ENCODE data around the gene PAFAH1B1. TPM values are rescaled to one million over a fixed set of nuclear protein-coding genes. Genes with fewer than 3 reads are reported as not detected.

Gene PAFAH1B1
- total RNA-seq, 4 donors from 2014 or later: 86.5 to 119 (median 102) TPM

DNA sequence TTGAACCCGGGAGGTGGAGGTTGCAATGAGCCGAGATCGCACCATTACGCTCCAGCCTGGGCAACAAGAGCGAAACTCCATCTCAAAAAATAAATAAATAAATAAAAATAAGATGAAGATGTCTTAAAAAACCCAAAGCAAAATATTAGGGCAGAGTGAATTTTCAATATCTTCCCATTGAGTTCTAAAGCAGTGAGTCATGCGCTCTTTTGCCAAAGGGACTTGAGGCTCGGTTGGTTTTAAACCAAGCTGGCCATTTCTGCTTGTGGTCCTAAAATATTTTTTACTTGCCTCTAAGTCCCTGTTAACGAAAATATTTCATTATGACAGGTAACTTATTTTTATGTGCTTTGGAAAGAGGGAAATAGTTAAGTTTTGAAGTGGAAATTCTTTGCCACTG lies 4.7 kb downstream of the PAFAH1B1 start:
- Histone ChIP-seq H3K4me1 (peaks cover 68 to 84% (median 82%) of the 10 kb centered on the region in 4 donors), H3K9me3 (no peaks in the 10 kb centered on the region), H3K27ac (replicated peaks in 1 of 4) (peak overlapping the region in 3 of 4 donors; percentile 13 to 42 (median 34)), H3K4me3 (no peak overlapping the region), H3K27me3 (no peaks in the 10 kb centered on the region), H3K36me3 (no peaks in the 10 kb centered on the region)
- no peak for TF ChIP-seq POLR2A (IDR thresholded peaks at IDR 0.05; ENCODE audit: low read depth)
- TF ChIP-seq EP300 (IDR thresholded peaks at IDR 0.05): no peak
- TF ChIP-seq CTCF (IDR thresholded peaks at IDR 0.05): no peak
- TF ChIP-seq POLR2AphosphoS5 (IDR thresholded peaks at IDR 0.05): no peak
- WGBS: 74% methylated on average over 8 of the region's 8 CpGs
- no peak for DNase-seq (ENCODE audit: extremely low spot score)
- intact Hi-C loops (cut with DNase I): no loop called here

- WGBS: 33% methylated on average over 6 of the region's 6 CpGs
- no peak overlapping the region for H3K4me3 ChIP-seq
- peak overlapping the region in 1 of 4 donors; percentile 27 for H3K27ac ChIP-seq (replicated peaks in 1 of 4)
- H3K4me1 ChIP-seq: peaks cover 59 to 96% (median 94%) of the 10 kb centered on the region in 4 donors
- intact Hi-C loops (cut with DNase I): loop anchor here (10.0 kb wide), 1 partner anchor 52 kb away; no protein-coding TSS in a partner anchor
- H3K9me3 ChIP-seq: no peaks in the 10 kb centered on the region
- no peak for DNase-seq (ENCODE audit: extremely low spot score)
- no peaks in the 10 kb centered on the region for H3K27me3 ChIP-seq
- TF ChIP-seq POLR2AphosphoS5 (IDR thresholded peaks at IDR 0.05) (no peak), CTCF (IDR thresholded peaks at IDR 0.05) (no peak), EP300 (IDR thresholded peaks at IDR 0.05) (no peak), POLR2A (IDR thresholded peaks at IDR 0.05; ENCODE audit: low read depth) (no peak)
- H3K36me3 ChIP-seq: no peaks in the 10 kb centered on the region
Observed at GRCh38 chr17:2602597-2603017, 9.2 kb downstream of the PAFAH1B1 start.

DNA sequence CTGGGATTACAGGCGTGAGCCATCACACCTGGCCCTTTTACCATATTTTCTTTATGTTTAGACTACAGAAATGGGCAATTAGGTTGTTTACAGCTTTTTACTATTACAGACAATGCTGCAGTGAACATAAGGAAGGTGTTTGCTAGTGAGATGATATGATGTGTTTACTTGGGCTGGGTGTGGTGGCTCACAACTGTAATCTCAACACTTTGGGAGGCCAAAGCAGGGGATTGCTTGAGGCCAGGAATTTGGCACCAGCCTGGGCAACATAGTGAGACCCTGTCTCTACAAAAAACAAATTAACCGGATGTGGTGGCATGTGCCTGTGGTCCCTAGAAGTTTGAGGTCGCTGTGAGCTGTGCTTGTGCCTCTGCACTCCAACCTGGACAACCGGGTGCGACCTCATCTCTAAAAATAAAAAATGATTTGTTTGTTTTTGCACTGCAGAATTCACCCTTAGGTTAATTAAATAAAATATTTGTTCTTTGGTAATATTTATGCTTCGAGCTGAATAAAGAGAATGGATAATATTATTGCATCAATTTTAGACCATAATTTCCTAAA lies 15.0 kb downstream of the PAFAH1B1 start:
- no peaks in the 10 kb centered on the region for H3K27me3 ChIP-seq
- peaks cover 52 to 92% (median 86%) of the 10 kb centered on the region in 4 donors for H3K4me1 ChIP-seq
- no peak overlapping the region for H3K27ac ChIP-seq (replicated peaks in 1 of 4)
- intact Hi-C loops (cut with DNase I): loop anchor here (10.0 kb wide), 1 partner anchor 46 kb away; no protein-coding TSS in a partner anchor
- DNase-seq (ENCODE audit: extremely low spot score): no peak
- no peak for TF ChIP-seq CTCF (IDR thresholded peaks at IDR 0.05)
- H3K9me3 ChIP-seq: no peaks in the 10 kb centered on the region
- no peak overlapping the region for H3K4me3 ChIP-seq
- H3K36me3 ChIP-seq: no peaks in the 10 kb centered on the region
- 76% methylated on average over 6 of the region's 6 CpGs for WGBS

GRCh38 chr17:2609091-2609490 lies 15.6 kb downstream of the PAFAH1B1 start:
- WGBS: 83% methylated on average over 7 of the region's 7 CpGs
- no peaks in the 10 kb centered on the region for H3K9me3 ChIP-seq
- H3K4me3 ChIP-seq: no peak overlapping the region
- peaks cover 52 to 94% (median 88%) of the 10 kb centered on the region in 4 donors for H3K4me1 ChIP-seq
- H3K27ac ChIP-seq (replicated peaks in 1 of 4): no peak overlapping the region
- no peaks in the 10 kb centered on the region for H3K36me3 ChIP-seq
- intact Hi-C loops (cut with DNase I): loop anchor here (10.0 kb wide), 1 partner anchor 46 kb away; no protein-coding TSS in a partner anchor
- H3K27me3 ChIP-seq: no peaks in the 10 kb centered on the region
- no peak for DNase-seq (ENCODE audit: extremely low spot score)
- no peak for TF ChIP-seq POLR2AphosphoS5 (IDR thresholded peaks at IDR 0.05)
- TF ChIP-seq EP300 (IDR thresholded peaks at IDR 0.05): no peak
- TF ChIP-seq CTCF (IDR thresholded peaks at IDR 0.05): no peak
- no peak for TF ChIP-seq POLR2A (IDR thresholded peaks at IDR 0.05; ENCODE audit: low read depth)

Data from esophagus muscularis mucosa (tissue), 4 donors.